Smooth muscle cell (in vitro differentiated cells): ENCODE results near the gene DNHD1. TPM values are rescaled to one million over a fixed set of nuclear protein-coding genes. Genes with fewer than 3 reads are reported as not detected.

Experiments used
- DNase-seq: peaks from one replicate; lab custom pipeline; 2025; ENCODE audit not compliant: unreplicated experiment; lab: John Stamatoyannopoulos, UW
- H2AFZ ChIP-seq: fragments of 200-600 bp; sonication (generic); 2 replicates; pipeline ENCODE4 v1.6.0; 2016; ENCODE audit warnings: antibody characterized with exemption, low read depth, mild to moderate bottlenecking
- H3F3A ChIP-seq: fragments of 200-600 bp; sonication (generic); 2 replicates; pipeline ENCODE4 v1.6.0; 2017; ENCODE audit warnings: antibody characterized with exemption, low read depth
- H3K27ac ChIP-seq: fragments of 200-600 bp; sonication (generic); 2 replicates; pipeline ENCODE4 v1.5.1; 2016; ENCODE audit warnings: low read depth, mild to moderate bottlenecking
- H3K27me3 ChIP-seq: fragments of 200-600 bp; sonication (generic); 2 replicates; pipeline ENCODE4 v1.6.1; 2016; ENCODE audit warnings: low read depth, mild to moderate bottlenecking
- H3K36me3 ChIP-seq: fragments of 200-600 bp; sonication (generic); 2 replicates; pipeline ENCODE4 v1.5.1; 2016; ENCODE audit warnings: low read depth
- H3K4me1 ChIP-seq: fragments of 200-600 bp; sonication (generic); 2 replicates; pipeline ENCODE4 v1.5.1; 2016; ENCODE audit warnings: low read depth
- H3K4me2 ChIP-seq: fragments of 200-600 bp; sonication (generic); 2 replicates; pipeline ENCODE4 v1.6.0; 2016; ENCODE audit warnings: mild to moderate bottlenecking
- H3K4me3 ChIP-seq: fragments of 200-600 bp; sonication (generic); 2 replicates; pipeline ENCODE4 v1.5.1; 2016; ENCODE audit warnings: mild to moderate bottlenecking
- H3K79me2 ChIP-seq: fragments of 200-600 bp; sonication (generic); 2 replicates; pipeline ENCODE4 v1.6.0; 2016; ENCODE audit warnings: low read depth, mild to moderate bottlenecking
- H3K9ac ChIP-seq: fragments of 200-600 bp; sonication (generic); 2 replicates; pipeline ENCODE4 v1.6.0; 2016; ENCODE audit warnings: low read depth
- H3K9me3 ChIP-seq: fragments of 200-600 bp; sonication (generic); replicated peaks from 2 replicates; pipeline ENCODE4 v1.5.1; 2016; ENCODE audit warnings: low read depth
- H4K20me1 ChIP-seq: fragments of 200-600 bp; sonication (generic); 2 replicates; pipeline ENCODE4 v1.6.0; 2016; ENCODE audit warnings: low read depth
- CTCF ChIP-seq: fragments of 200-600 bp; sonication (generic); IDR thresholded peaks from 2 replicates; pipeline ENCODE4 v1.5.1; 2017; ENCODE audit warnings: borderline replicate concordance, mild to moderate bottlenecking, antibody characterized with exemption; ENCODE audit not compliant: insufficient read depth, poor library complexity, severe bottlenecking
- WGBS: methylation state at CpG from one replicate; pipeline ENCODE4 v1.1.7; 2016; ENCODE audit warnings: low lambda C conversion rate; 5-methylcytosine and 5-hydroxymethylcytosine counted together
- polyA plus RNA-seq: library from polyadenylated mRNA; unstranded; fragments of >200 nt; fragmentation: Nextera tagmentation; extraction: Ambion mirVana; gene quantifications from 2 replicates; pipeline ENCODE4 v1.2.1, GENCODE V29; 2016
- total RNA-seq: library from RNA; depleted of rRNA; stranded (reverse); fragments of >200 nt; gene quantifications from 2 replicates; pipeline ENCODE4 v1.2.3, GENCODE V29; 2014

DNHD1 gene
- total and polyA plus RNA-seq, 2 experiments from 2014 or later = 5.5 to 9.1 TPM

GRCh38 chr11:6554828-6555706 is 58.0 kb downstream of the DNHD1 start:
- H3F3A ChIP-seq = no peaks in the 10 kb centered on the region
- no peak overlapping the region for H3K27ac ChIP-seq
- no peak for TF ChIP-seq CTCF
- no peaks in the 10 kb centered on the region for H3K36me3 ChIP-seq
- no peaks in the 10 kb centered on the region for H3K79me2 ChIP-seq
- H3K9ac ChIP-seq = no peak overlapping the region
- WGBS = 94% methylated on average over 5 of the region's 5 CpGs
- H3K9me3 ChIP-seq = no peaks in the 10 kb centered on the region
- no peak overlapping the region for H3K4me3 ChIP-seq
- no peak for DNase-seq
- no peak overlapping the region for H3K4me2 ChIP-seq
- H3K27me3 ChIP-seq = no peaks in the 10 kb centered on the region
- no peak overlapping the region for H2AFZ ChIP-seq
- no peaks in the 10 kb centered on the region for H3K4me1 ChIP-seq
- H4K20me1 ChIP-seq = no peaks in the 10 kb centered on the region

DNA sequence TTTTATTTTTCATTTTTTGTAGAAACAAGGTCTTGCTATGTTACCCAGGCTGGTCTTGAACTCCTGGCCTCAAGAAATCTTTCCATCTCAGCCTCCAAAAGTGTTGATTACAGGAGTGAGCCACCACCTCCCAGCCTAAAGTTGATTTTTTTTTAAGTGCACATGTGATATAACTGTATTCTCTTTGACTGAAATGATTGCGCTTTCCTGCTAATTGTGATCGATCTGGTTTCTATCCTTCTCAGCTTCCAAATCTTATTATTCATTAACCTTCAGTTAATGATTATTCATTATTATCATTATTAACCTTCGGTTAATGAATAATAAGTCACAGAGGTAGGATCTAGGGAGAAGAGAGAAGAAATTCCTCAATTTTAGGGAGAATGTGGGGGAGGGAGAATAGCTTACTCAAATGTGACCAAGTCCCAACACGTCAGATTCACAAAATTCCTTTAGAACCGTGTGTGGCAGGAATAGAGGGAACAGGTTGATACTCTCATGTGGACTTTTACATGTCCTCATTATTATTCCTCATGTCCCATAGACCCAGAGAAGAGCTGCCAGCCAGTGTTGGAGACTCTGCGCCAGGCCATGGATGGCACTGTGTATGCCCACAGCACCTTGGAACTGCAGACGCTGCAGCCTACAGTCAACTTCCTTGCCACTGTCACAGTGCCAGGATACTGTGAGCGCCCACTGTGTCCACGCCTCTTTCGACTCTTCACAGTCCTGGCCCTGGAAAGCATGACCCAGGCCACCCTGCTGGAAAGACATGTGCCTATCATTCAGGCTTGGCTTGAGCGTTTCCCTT is 59.3 kb downstream of the DNHD1 start:
- Histone ChIP-seq H3F3A (no peaks in the 10 kb centered on the region), H3K4me1 (no peaks in the 10 kb centered on the region), H3K27ac (no peak overlapping the region), H3K9me3 (no peaks in the 10 kb centered on the region), H3K4me2 (no peak overlapping the region), H3K4me3 (no peak overlapping the region), H3K9ac (no peak overlapping the region), H4K20me1 (no peaks in the 10 kb centered on the region), H3K36me3 (no peaks in the 10 kb centered on the region), H2AFZ (no peak overlapping the region), H3K27me3 (no peaks in the 10 kb centered on the region), H3K79me2 (no peaks in the 10 kb centered on the region)
- DNase-seq = no peak
- WGBS = 95% methylated on average over 11 of the region's 11 CpGs
- TF ChIP-seq CTCF = no peak

DNA sequence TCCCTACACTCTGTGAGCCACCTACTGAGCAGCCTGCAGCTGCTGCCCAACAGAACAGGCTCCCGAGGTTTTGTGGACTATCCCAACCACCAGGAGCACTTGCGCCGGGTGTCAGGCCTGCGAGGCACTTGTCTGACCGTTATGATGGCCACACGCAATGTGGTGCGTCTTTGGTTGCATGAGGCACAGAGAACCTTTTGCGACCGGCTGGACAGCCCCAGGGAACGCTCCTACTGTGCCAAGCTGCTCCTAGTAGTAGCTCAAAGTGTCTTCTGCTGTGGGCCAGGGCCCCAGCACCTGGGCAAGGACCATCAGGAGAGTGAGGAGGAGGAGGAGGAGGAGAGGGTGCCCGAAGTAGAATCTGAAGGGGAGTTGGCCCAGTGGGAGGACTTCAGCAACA is 60.0 kb downstream of the DNHD1 start:
- no peak for DNase-seq
- no peak overlapping the region for H3K4me3 ChIP-seq
- no peak overlapping the region for H2AFZ ChIP-seq
- H3K36me3 ChIP-seq = no peaks in the 10 kb centered on the region
- H4K20me1 ChIP-seq = no peaks in the 10 kb centered on the region
- H3K27ac ChIP-seq = no peak overlapping the region
- H3K79me2 ChIP-seq = no peaks in the 10 kb centered on the region
- 98% methylated on average over 11 of the region's 11 CpGs for WGBS
- TF ChIP-seq CTCF = no peak
- no peaks in the 10 kb centered on the region for H3K9me3 ChIP-seq
- H3K4me1 ChIP-seq = no peaks in the 10 kb centered on the region
- H3K27me3 ChIP-seq = no peaks in the 10 kb centered on the region
- H3K4me2 ChIP-seq = no peak overlapping the region
- H3K9ac ChIP-seq = no peak overlapping the region
- H3F3A ChIP-seq = no peaks in the 10 kb centered on the region
